HG03175 (cell line): Measurements from ENCODE around the gene MMP25.

Experiments
- ATAC-seq: cut with Tn5 transposase; IDR thresholded peaks from one replicate; pipeline ENCODE4 v1.9.1; 2021; ENCODE audit warnings: mild to moderate bottlenecking, moderate library complexity; ENCODE audit not compliant: unreplicated experiment

Gene MMP25

DNA sequence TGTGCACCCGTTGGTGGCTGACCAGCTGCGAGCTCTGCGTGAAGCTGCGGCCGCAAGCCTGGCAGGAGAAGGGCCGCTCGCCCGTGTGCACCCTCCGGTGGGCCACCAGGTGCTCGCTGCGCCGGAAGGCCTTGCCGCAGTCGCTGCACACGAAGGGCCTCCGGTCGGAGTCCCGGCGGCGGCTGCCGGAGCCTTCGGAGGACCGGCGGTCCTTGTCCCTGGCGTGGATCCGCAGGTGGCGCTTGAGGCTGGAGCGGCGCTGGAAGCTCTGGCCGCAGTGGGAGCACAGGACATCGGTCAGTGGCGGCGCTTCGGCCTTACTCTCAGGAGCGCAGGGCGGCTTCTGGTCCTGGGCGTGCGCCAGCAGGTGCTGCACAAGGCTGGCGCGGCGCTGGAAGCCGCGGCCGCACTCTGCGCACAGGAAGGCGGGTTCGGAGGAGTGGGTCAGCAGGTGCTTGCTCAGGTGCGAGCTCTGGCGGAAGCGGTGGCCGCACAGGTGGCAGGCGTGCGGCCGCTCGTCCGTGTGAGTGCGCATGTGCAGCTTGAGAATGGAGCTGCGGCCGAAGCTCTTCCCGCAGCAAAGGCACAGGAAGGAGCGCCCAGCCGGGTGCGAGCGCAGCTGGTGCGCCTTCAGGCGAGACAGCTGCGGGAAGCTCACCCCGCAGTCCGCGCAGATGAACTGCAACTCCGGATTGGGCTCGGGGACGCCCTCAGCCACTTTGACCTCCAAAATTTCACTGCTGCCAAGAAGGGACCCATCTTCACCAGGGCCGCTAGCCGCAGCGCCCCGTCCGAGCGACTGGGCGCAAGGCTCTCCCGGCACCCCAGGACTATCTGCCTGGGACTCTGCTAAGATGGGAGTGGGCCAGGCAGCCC, 43.6 kb downstream of the MMP25 start:
- no peak for ATAC-seq

- ATAC-seq = no peak
Observed at GRCh38 chr16:3091551-3091950, 45.2 kb downstream of the MMP25 start.

GRCh38 chr16:3092501-3092941, 46.2 kb downstream of the MMP25 start:
- no peak for ATAC-seq

GRCh38 chr16:3094289-3095027, 48.1 kb downstream of the MMP25 start:
- no peak for ATAC-seq

DNA sequence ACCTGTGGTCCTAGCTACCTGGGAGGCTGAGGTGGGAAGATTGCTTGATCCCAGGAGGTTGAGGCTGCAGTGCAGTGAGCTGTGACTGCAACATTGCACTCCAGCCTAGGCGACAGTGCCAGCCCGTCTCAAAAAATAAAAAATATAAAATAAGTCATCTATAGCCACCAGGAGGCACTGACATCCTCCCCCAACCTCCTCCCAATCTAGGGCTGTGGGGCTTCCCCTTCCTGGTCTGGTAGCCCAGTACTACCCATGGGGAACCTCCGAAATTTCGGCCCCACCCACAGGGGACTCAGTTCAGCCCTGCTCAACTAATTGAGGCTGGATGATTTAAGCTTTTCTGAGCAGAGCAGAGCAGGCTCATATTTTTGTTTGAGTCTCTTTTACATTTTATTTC, 49.5 kb downstream of the MMP25 start:
- ATAC-seq = no peak

GRCh38 chr16:3096362-3096761, 50.0 kb downstream of the MMP25 start:
- ATAC-seq = no peak

- no peak for ATAC-seq
Observed at GRCh38 chr16:3097266-3097665, 50.9 kb downstream of the MMP25 start.

DNA sequence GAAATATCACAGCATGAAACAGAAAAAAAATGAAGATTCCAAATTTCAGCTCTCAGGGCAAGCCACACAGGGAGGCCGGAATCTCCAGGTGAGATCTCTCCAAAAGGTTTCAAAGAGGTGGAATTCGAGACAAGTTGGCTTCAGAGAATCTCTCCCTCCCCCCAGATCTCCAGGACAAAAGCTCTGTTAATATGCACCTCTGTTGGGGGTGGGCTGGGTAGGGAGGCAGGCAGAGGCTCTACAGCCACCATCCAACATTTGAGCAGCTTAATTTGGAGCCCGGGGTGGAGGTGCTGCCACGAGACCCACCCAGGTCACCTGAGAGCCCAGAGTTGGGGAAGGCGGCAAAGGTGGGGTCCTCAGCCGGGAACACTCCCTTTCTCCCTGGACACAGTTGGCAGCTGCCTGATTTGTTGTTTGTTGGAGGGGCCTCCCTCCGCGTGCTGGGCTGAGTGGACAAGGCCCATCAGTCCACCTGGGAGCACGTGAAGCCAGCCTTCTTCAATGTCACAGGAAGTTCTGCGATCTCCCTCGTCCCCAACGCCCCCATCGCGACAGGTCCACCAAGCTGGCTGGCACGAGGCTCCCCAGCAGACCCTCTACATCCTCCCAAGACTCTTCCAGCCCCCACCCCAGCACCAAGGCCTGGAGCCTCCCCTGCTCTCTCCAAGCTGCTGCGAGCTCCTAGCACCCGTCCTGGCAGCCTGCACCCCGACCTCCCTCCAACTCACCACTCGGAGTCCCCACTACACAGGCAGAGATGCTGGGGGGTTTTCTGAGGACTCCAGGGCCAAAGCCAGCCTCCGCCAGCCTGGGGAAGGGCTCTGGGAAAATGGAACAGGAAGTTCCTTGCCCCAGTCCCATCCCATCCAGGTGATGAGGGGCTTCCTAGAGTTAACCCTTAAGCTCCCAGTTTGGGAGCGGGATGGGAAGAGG, 52.4 kb downstream of the MMP25 start, which contains the start of gene ZSCAN10:
TSS of gene ZSCAN10 (minus strand) at position 836 of the 936 bp plus-strand sequence. CDS start 6,357 bp downstream, outside the sequence.
- ATAC-seq = no peak

- ATAC-seq = no peak
Observed at GRCh38 chr16:3099395-3099731, 53.0 kb downstream of the MMP25 start.

- ATAC-seq = peak; percentile 61
Observed at GRCh38 chr16:3099732-3100499, 53.6 kb downstream of the MMP25 start.

DNA sequence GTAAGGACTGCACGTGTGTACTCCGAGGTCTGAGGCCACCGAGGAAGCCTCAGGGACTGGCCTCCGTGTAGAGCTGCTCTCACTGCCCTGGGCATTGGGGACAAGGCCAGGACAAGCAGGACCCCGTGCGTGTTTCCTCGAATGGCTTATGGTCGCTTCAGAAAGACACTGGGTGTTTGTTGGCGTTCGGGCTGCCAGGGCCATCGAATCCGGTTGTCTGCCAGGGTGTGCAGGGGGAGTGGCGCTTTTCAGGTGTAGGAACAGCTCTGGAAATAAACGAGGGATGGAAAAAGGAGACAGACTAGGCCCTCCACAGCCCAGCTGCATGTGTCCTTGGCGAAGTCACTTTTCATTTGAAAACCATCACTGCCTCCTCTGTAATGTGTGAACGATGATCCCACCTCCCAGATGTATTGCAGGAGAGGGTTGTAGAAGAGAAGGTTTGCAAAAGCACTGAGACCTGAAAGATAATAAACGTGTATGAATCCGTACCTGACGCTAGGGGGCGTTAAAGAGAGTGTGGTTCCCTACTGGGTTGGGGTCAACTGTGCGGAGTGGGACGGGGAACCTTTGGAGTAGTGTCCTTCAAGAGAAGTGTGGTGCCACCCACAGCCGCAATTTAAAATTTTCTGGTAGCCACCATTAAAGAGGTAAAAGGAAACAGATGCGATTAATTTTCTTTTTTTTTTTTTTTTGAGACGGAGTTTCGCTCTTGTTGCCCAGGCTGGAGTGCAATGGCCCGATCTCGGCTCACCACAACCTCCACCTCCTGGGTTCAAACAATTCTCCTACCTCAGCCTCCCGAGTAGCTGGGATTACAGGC, 54.9 kb downstream of the MMP25 start:
- ATAC-seq = no peak

- no peak for ATAC-seq
Observed at GRCh38 chr16:3101841-3102470, 55.6 kb downstream of the MMP25 start.

- ATAC-seq = peak; percentile 87
Observed at GRCh38 chr16:3106205-3106928, 60.0 kb downstream of the MMP25 start.
